GM18526 (cell line): ENCODE results near the gene SLC7A14.

Experiments
- POLR2A ChIP-seq: IDR thresholded peaks from 3 replicates; pipeline ENCODE4 v1.6.1; 2011; ENCODE audit not compliant: insufficient read length; ENCODE audit errors: extremely low read depth

Gene SLC7A14

GRCh38 chr3:170585937-170586310 is at the start of gene SLC7A14:
Gene SLC7A14, minus strand, starts transcription at chr3:170586075. Its CDS starts 59,139 bp downstream, at chr3:170526936.
- no peak for TF ChIP-seq POLR2A

- no peak for TF ChIP-seq POLR2A
Measured at GRCh38 chr3:170635385-170635735, 49.5 kb upstream of the SLC7A14 start.

- TF ChIP-seq POLR2A = no peak
Measured at GRCh38 chr3:170634663-170635384, 48.9 kb upstream of the SLC7A14 start.

GRCh38 chr3:170633573-170633972 is 47.7 kb upstream of the SLC7A14 start:
- TF ChIP-seq POLR2A = no peak

DNA sequence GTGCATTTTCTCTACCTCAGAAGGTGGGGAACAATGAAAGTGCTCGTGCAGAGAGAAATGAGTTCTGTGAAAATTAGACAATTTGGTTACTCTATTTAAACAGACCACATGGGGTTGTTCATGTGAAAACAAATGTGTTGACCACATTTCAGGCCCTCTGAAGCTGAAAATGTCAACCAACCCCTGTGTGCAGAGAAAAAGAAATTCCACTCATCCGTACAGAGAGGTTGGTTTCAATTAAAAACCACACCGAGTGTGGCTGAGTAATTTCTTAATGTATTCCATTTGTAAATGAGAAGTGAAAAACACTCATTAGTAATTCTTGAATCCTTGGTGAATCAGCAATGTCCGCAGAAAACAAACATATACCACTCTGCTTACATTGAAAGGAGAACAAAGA is 46.9 kb upstream of the SLC7A14 start:
- TF ChIP-seq POLR2A = no peak

- TF ChIP-seq POLR2A = no peak
Measured at GRCh38 chr3:170631755-170632488, 46.0 kb upstream of the SLC7A14 start.

GRCh38 chr3:170623524-170623923 is 37.6 kb upstream of the SLC7A14 start:
- TF ChIP-seq POLR2A = no peak

DNA sequence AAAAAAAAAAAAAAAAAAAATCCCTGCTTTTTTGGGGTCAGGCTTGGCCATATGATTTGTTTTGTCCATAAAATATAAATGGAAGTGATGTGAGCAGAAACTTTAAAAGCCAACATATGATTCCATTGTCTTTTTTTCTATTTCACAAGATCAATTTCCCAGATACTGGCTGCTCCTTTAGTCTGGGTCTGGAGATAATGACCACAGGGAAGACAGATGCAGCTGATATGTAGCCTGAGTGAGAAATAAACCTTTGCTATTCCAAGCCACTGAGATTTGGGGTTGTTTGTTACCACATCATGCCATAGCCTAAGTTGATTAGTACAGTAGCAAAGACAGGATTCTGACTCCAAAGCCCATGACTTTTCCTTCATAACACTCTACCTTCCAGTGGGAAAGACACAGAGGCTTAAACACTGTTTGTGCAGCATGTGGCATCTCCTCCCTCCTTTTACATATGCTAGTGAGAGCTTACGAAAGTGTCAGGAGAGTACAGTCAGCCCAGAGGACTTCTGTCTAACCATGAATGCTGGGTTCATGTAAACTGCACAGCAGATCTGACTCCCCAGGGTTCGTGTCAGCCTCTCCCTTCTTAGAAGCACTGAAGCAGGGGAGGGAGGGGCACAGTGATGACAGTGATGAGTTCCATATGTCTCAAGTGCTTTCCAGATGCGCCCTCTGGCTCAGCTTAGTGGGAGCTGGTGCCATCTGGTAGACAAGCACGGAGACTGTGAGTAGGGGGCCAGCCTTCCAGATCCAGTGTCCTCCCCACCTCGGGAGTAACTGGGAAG is 36.7 kb upstream of the SLC7A14 start:
- no peak for TF ChIP-seq POLR2A

DNA sequence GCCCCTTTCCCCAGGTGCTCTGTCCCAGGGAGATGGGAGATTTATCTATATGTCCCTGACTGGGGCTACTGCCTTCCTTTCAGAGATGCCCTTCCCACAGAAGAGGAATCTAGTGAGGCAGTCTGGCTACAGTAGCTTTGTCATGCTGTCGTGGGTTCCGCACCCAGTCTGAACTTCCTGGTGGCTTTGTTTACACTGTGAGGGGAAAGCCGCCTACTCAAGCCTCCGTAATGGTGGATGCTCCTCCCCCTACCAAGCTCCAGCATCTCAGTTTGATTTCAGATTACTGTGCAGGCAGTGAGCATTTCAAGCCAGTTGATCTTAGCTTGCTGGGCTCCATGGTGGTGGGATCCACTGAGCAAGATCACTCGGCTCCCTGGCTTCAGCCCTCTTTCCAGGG is 35.4 kb upstream of the SLC7A14 start:
- no peak for TF ChIP-seq POLR2A

DNA sequence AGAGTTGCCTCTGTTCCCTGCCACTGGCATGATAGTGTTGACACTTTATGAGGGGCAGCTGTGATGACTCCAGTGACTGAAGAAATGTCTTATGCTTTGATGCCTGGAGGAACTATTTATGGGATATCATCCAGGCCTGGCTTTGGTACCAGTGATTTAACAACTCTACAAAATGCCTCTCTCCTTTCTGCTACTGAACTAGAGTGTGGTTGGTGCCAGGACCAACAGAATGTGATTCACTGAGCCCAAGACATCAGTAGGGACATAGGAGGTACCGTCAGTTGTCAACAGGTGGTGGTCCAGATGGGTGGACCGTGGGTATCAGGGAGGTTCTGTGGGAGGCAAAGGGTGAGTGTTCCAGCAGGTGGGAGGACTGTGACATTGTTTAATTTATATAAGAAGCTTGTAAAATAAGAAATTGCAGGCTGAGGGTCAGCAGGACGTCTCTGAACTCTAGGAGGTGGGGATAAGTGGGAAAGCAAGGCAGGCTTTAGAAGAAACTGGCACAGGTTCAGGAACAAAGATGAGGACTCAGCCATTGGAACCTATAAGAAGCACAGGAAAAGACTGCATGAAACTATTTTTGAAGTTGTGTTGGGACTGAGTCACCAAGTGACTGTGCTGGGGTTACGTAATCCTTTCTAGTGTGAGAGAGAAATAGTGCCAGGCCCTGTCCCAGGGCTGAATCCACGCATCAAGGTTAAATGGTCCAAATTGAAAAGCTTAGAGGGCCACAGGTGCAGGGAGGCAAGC is 28.5 kb upstream of the SLC7A14 start:
- no peak for TF ChIP-seq POLR2A

DNA sequence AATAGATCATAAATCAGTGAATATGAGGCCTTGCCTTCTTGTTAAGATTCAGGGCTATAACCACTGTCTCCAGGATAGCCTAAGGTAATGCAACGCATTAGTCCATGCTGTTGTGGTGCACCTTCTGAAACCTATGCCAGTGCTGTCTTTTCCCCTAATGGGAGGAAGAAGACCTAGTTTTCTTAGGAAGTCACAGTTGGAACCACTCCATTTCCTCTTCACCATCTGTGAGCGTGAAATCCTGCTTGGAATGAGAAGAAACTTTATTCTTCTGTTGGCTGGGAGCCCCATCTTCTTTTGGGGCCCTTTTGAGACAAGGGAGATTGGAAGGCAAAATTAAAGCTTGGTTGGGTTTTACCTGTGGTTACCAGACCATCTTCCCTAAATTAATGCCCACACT is 25.9 kb upstream of the SLC7A14 start:
- no peak for TF ChIP-seq POLR2A

GRCh38 chr3:170610321-170610884 is 24.5 kb upstream of the SLC7A14 start:
- no peak for TF ChIP-seq POLR2A

DNA sequence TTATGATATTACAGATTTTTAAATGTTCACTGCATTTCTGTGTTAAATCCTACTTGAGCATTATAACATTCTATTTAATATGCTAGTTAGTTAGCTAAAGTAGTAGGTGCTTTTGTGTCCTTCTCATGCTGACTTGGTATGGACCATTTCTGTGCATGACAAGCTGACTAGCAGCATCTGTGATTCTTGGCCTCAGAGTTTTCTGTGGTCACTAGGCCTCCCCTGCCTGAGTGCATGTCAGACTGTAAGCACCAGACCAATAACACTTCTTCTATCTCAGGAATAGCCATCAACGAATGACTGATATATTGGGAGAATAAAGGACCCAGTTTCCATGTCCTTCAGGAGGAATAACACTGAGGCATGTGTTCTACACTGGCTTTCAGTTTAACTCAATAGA is 22.6 kb upstream of the SLC7A14 start:
- no peak for TF ChIP-seq POLR2A

- TF ChIP-seq POLR2A = no peak
Measured at GRCh38 chr3:170606675-170607074, 20.8 kb upstream of the SLC7A14 start.

DNA sequence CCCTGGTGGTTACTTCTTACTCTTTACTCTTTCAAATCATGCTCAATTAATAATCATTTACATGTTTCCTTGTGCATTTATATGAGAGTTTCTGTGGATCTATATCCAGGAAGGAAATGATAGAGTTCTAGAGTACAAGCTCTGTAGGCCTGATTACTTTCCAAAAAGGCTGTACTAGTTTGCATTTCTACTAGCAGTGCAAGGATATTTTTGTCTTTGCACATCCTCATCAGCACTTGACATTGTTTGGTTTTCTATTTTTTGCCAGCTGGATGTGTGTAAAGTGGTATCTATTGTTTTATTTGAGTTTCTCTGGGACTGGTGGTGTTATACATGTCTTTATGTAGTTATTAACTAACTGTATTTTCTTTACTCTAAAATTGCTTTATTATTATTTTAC is 19.6 kb upstream of the SLC7A14 start:
- TF ChIP-seq POLR2A = no peak
